ENCODE measurements around the gene HSD11B1L. TPM values are rescaled to one million over a fixed set of nuclear protein-coding genes. Genes with fewer than 3 reads are reported as not detected.

The HSD11B1L gene
- total RNA-seq, 1 donor from 2014 or later, result 8.4 TPM

- Histone ChIP-seq H3K79me2 (ENCODE audit: insufficient read depth, low read length) (peaks cover 9% of the 10 kb centered on the region), H3K36me3 (ENCODE audit: insufficient read depth, low read length) (peaks cover 64% of the 10 kb centered on the region), H3K4me1 (ENCODE audit: insufficient read depth, low read length) (no peaks in the 10 kb centered on the region), H2AFZ (ENCODE audit: low read depth, low read length) (no peak overlapping the region), H4K20me1 (ENCODE audit: insufficient read depth, low read length) (peaks cover 42% of the 10 kb centered on the region), H3K4me3 (ENCODE audit: insufficient read depth, low read depth, low read length) (no peak overlapping the region), H3K9me3 (ENCODE audit: insufficient read depth, low read depth, low read length) (no peaks in the 10 kb centered on the region), H3K4me2 (ENCODE audit: low read length) (no peak overlapping the region), H3K27me3 (ENCODE audit: insufficient read depth, low read length) (no peaks in the 10 kb centered on the region), H3K27ac (ENCODE audit: low read depth, low read length) (no peak overlapping the region), H3K9ac (ENCODE audit: low read length) (no peak overlapping the region)
- no peaks in the 10 kb centered on the region for H3K27me3 Mint-ChIP-seq (ENCODE audit: low read depth, unreplicated experiment)
- no peak for FAIRE-seq
- TF ChIP-seq CTCF (IDR thresholded peaks at IDR 0.05; ENCODE audit: insufficient read depth, low read depth, low read length) (no peak), EZH2 (IDR thresholded peaks at IDR 0.05; ENCODE audit: insufficient read depth, low read length) (no peak)
- H3K36me3 Mint-ChIP-seq (ENCODE audit: low read depth, unreplicated experiment), result peaks cover 33% of the 10 kb centered on the region
- H3K9me3 Mint-ChIP-seq (ENCODE audit: unreplicated experiment), result no peaks in the 10 kb centered on the region
- no peak overlapping the region for H3K27ac Mint-ChIP-seq (ENCODE audit: unreplicated experiment)
- no peaks in the 10 kb centered on the region for H3K4me1 Mint-ChIP-seq (ENCODE audit: low read depth, unreplicated experiment)
- no peak for DNase-seq (ENCODE audit: low read depth)
- no peak overlapping the region for H3K4me3 Mint-ChIP-seq (ENCODE audit: unreplicated experiment)
These were observed 28.6 kb upstream of the HSD11B1L start for GRCh38 chr19:5652261-5652660.

- DNase-seq (ENCODE audit: low read depth) (no peak), FAIRE-seq (no peak)
- Histone ChIP-seq H3K4me2 (ENCODE audit: low read length) (no peak overlapping the region), H2AFZ (ENCODE audit: low read depth, low read length) (no peak overlapping the region), H3K9ac (ENCODE audit: low read length) (no peak overlapping the region), H3K36me3 (ENCODE audit: insufficient read depth, low read length) (peaks cover 55% of the 10 kb centered on the region), H3K9me3 (ENCODE audit: insufficient read depth, low read depth, low read length) (no peaks in the 10 kb centered on the region), H4K20me1 (ENCODE audit: insufficient read depth, low read length) (peaks cover 38% of the 10 kb centered on the region), H3K27ac (ENCODE audit: low read depth, low read length) (no peak overlapping the region), H3K79me2 (ENCODE audit: insufficient read depth, low read length) (peaks cover 2% of the 10 kb centered on the region), H3K4me3 (ENCODE audit: insufficient read depth, low read depth, low read length) (no peak overlapping the region), H3K4me1 (ENCODE audit: insufficient read depth, low read length) (no peaks in the 10 kb centered on the region), H3K27me3 (ENCODE audit: insufficient read depth, low read length) (no peaks in the 10 kb centered on the region)
- Mint-ChIP-seq H3K36me3 (ENCODE audit: low read depth, unreplicated experiment) (peaks cover 29% of the 10 kb centered on the region), H3K9me3 (ENCODE audit: unreplicated experiment) (no peaks in the 10 kb centered on the region), H3K4me3 (ENCODE audit: unreplicated experiment) (no peak overlapping the region), H3K27me3 (ENCODE audit: low read depth, unreplicated experiment) (no peaks in the 10 kb centered on the region), H3K4me1 (ENCODE audit: low read depth, unreplicated experiment) (no peaks in the 10 kb centered on the region), H3K27ac (ENCODE audit: unreplicated experiment) (no peak overlapping the region)
- no peak for TF ChIP-seq CTCF (IDR thresholded peaks at IDR 0.05; ENCODE audit: insufficient read depth, low read depth, low read length)
- TF ChIP-seq EZH2 (IDR thresholded peaks at IDR 0.05; ENCODE audit: insufficient read depth, low read length), result no peak
These were observed 25.9 kb upstream of the HSD11B1L start for GRCh38 chr19:5654931-5655330.

- Histone ChIP-seq H3K27me3 (ENCODE audit: insufficient read depth, low read length) (no peaks in the 10 kb centered on the region), H3K4me3 (ENCODE audit: insufficient read depth, low read depth, low read length) (no peak overlapping the region), H3K27ac (ENCODE audit: low read depth, low read length) (no peak overlapping the region), H3K4me1 (ENCODE audit: insufficient read depth, low read length) (no peaks in the 10 kb centered on the region), H3K36me3 (ENCODE audit: insufficient read depth, low read length) (peaks cover 53% of the 10 kb centered on the region), H3K79me2 (ENCODE audit: insufficient read depth, low read length) (no peaks in the 10 kb centered on the region), H2AFZ (ENCODE audit: low read depth, low read length) (no peak overlapping the region), H3K9me3 (ENCODE audit: insufficient read depth, low read depth, low read length) (no peaks in the 10 kb centered on the region), H3K9ac (ENCODE audit: low read length) (no peak overlapping the region), H3K4me2 (ENCODE audit: low read length) (no peak overlapping the region), H4K20me1 (ENCODE audit: insufficient read depth, low read length) (peaks cover 35% of the 10 kb centered on the region)
- H3K36me3 Mint-ChIP-seq (ENCODE audit: low read depth, unreplicated experiment), result peaks cover 28% of the 10 kb centered on the region
- no peak overlapping the region for H3K4me3 Mint-ChIP-seq (ENCODE audit: unreplicated experiment)
- H3K4me1 Mint-ChIP-seq (ENCODE audit: low read depth, unreplicated experiment), result no peaks in the 10 kb centered on the region
- H3K27ac Mint-ChIP-seq (ENCODE audit: unreplicated experiment), result no peak overlapping the region
- no peaks in the 10 kb centered on the region for H3K9me3 Mint-ChIP-seq (ENCODE audit: unreplicated experiment)
- no peak for DNase-seq (ENCODE audit: low read depth)
- no peaks in the 10 kb centered on the region for H3K27me3 Mint-ChIP-seq (ENCODE audit: low read depth, unreplicated experiment)
- TF ChIP-seq EZH2 (IDR thresholded peaks at IDR 0.05; ENCODE audit: insufficient read depth, low read length) (no peak), CTCF (IDR thresholded peaks at IDR 0.05; ENCODE audit: insufficient read depth, low read depth, low read length) (no peak)
- no peak for FAIRE-seq
These were observed 25.4 kb upstream of the HSD11B1L start for GRCh38 chr19:5655412-5655811.

Data from astrocyte (in vitro differentiated cells and primary cell).